K562 (cell line): ENCODE measurements around the gene LRRTM4. TPM values are rescaled to one million over a fixed set of nuclear protein-coding genes. Genes with fewer than 3 reads are reported as not detected.

Experiments
- ATAC-seq: fragments of 200-7000 bp; cut with Tn5 transposase; 3 replicates; pipeline ENCODE4 v1.9.1; 2020; ENCODE audit warnings: moderate library complexity
- BruUV-seq: library from RNA; stranded (reverse); fragments of 400-500 nt; replicated peaks from 2 replicates; lab custom pipeline; 2021; lab: Mats Ljungman, UMichigan
- CTCF ChIA-PET: fragments of 300-600 bp; formaldehyde crosslinking; extraction: SDS; loops from one replicate; lab custom pipeline; 2021; ENCODE audit warnings: low intra/inter-chr PET ratio; lab: Yijun Ruan, JAX
- POLR2A ChIA-PET: fragments of 300-600, 350-650 bp; sonication (Branson Sonifier 250); formaldehyde crosslinking; extraction: SDS; loops from one replicate; lab custom pipeline; 2021; ENCODE audit warnings: antibody characterized with exemption, inconsistent platforms; lab: Yijun Ruan, JAX
- DNase-seq, 4 experiments: peaks; one replicate each; pipeline versions ENCODE4 v3.0.0 to v3.0.0-alpha.2; 2011 to 2018; ENCODE audit warnings: low spot score in 3 of 4, mixed read lengths in 3 of 4; ENCODE audit errors: extremely low read depth in 1 of 4
- FAIRE-seq: peaks from 2 replicates; lab custom pipeline; 2011; peaks lifted over from hg19 to GRCh38; lab: Jason Lieb, UNC
- H2AFZ ChIP-seq: 2 replicates; pipeline ENCODE4 v1.6.0; 2011; ENCODE audit warnings: low read depth, low read length, control low read depth, inconsistent platforms
- H3K27ac ChIP-seq: fragments of 200-600 bp; 3 replicates; pipeline ENCODE4 v1.8.0; 2011; ENCODE audit warnings: low read depth, mild to moderate bottlenecking, control low read depth, inconsistent platforms, low read length, moderate library complexity, mixed read lengths; ENCODE audit errors: extremely low read depth
- H3K27me3 ChIP-seq, 2 experiments: fragments of 300-600 bp in 1 of 2; 2 replicates in 1 of 2; 3 replicates in 1 of 2; pipeline versions ENCODE4 v1.6.0 to v1.8.0; 2011; ENCODE audit warnings: inconsistent platforms in 2 of 2, low read length in 2 of 2, mild to moderate bottlenecking in 1 of 2, mixed read lengths in 1 of 2, moderate library complexity in 1 of 2; ENCODE audit not compliant: control insufficient read depth in 2 of 2, insufficient read depth in 2 of 2
- H3K36me3 ChIP-seq: fragments of 300-600 bp; 3 replicates; pipeline ENCODE4 v1.8.0; 2011; ENCODE audit warnings: mild to moderate bottlenecking, low read length, inconsistent platforms; ENCODE audit not compliant: control insufficient read depth, insufficient read depth
- H3K4me1 ChIP-seq, 2 experiments: fragments of 200-600 bp in 1 of 2; replicated peaks in 1 of 2; 2 replicates in 1 of 2; 3 replicates in 1 of 2; pipeline versions ENCODE4 v1.5.1 to v1.8.0; 2011; ENCODE audit warnings: inconsistent platforms in 2 of 2, low read length in 2 of 2, mild to moderate bottlenecking in 1 of 2, mixed read lengths in 1 of 2, moderate library complexity in 1 of 2; ENCODE audit not compliant: control insufficient read depth in 2 of 2, insufficient read depth in 2 of 2
- H3K4me2 ChIP-seq: 2 replicates; pipeline ENCODE4 v1.6.1; 2011; ENCODE audit warnings: low read length, control low read depth, inconsistent platforms, mixed read lengths; ENCODE audit not compliant: insufficient read depth
- H3K4me3 ChIP-seq: fragments of 200-600 bp; sonication (generic), shearing (Covaris generic); 2 replicates; pipeline ENCODE4 v1.5.1; 2016; ENCODE audit warnings: control low read depth, inconsistent platforms
- H3K79me2 ChIP-seq: fragments of 200-600 bp; 3 replicates; pipeline ENCODE4 v1.8.0; 2011; ENCODE audit warnings: low read length, inconsistent platforms; ENCODE audit not compliant: control insufficient read depth, insufficient read depth
- H3K9ac ChIP-seq, 2 experiments: 2 replicates each; pipeline versions ENCODE4 v1.6.0 to v1.6.1; 2011; ENCODE audit warnings: low read depth in 2 of 2, low read length in 2 of 2, control low read depth in 1 of 2, inconsistent platforms in 1 of 2, mild to moderate bottlenecking in 1 of 2, mixed read lengths in 1 of 2; ENCODE audit not compliant: insufficient read depth in 1 of 2
- H3K9me1 ChIP-seq: one replicate; pipeline ENCODE4 v1.6.0; 2011; ENCODE audit warnings: inconsistent platforms, mild to moderate bottlenecking, low read length, moderate library complexity; ENCODE audit not compliant: control insufficient read depth, insufficient read depth
- H3K9me3 ChIP-seq: replicated peaks from 2 replicates; pipeline ENCODE4 v1.5.1; 2011; ENCODE audit warnings: low read depth, low read length, inconsistent platforms; ENCODE audit not compliant: control insufficient read depth, insufficient read depth
- H4K20me1 ChIP-seq: replicated peaks from 2 replicates; pipeline ENCODE4 v1.6.1; 2011; ENCODE audit warnings: low read length, inconsistent platforms, mixed read lengths; ENCODE audit not compliant: control insufficient read depth, insufficient read depth
- ESRRB ChIP-seq: fragments of 250-450 bp; sonication (Bioruptor Pico); IDR thresholded peaks from 2 replicates; pipeline ENCODE4 v1.5.0; 2020; ENCODE audit warnings: mild to moderate bottlenecking, moderate library complexity, borderline replicate concordance
- FOXA3 ChIP-seq, 2 experiments: fragments of 450-650 bp in 1 of 2; sonication (generic) in 1 of 2; formaldehyde crosslinking; IDR thresholded peaks in 1 of 2; conservative IDR thresholded peaks in 1 of 2; 2 replicates each; pipeline versions ENCODE4 v1.4.0 to v1.8.0; 2020 to 2022; ENCODE audit warnings: mild to moderate bottlenecking in 2 of 2, missing genetic modification reagents in 1 of 2
- GTF2E2 ChIP-seq: fragments of 200-800 bp; sonication (Bioruptor generic); IDR thresholded peaks from 2 replicates; pipeline ENCODE4 v1.6.1; 2016; ENCODE audit warnings: missing genetic modification characterization, missing compliant biosample characterization
- IRF2 ChIP-seq: sonication (generic); formaldehyde crosslinking; IDR thresholded peaks from 2 replicates; pipeline ENCODE4 v1.8.1; 2022; ENCODE audit warnings: mild to moderate bottlenecking, missing genetic modification reagents
- NFIC ChIP-seq: fragments of 450-650 bp; IDR thresholded peaks from 2 replicates; pipeline ENCODE4 v1.6.1; 2017; ENCODE audit warnings: mild to moderate bottlenecking, inconsistent platforms
- PCBP1 ChIP-seq: fragments of 200-400 bp; formaldehyde crosslinking; IDR thresholded peaks from 2 replicates; pipeline ENCODE4 v1.6.1; 2018; ENCODE audit warnings: mild to moderate bottlenecking, low read depth, low read length; ENCODE audit not compliant: poor library complexity, severe bottlenecking
- RCOR1 ChIP-seq, 2 experiments: IDR thresholded peaks; 2 replicates each; pipeline ENCODE4 v1.6.1; 2012; ENCODE audit warnings: low read depth in 2 of 2, low read length in 2 of 2, borderline replicate concordance in 1 of 2, improper control_type of control experiment in 1 of 2
- RFX5 ChIP-seq: IDR thresholded peaks from 2 replicates; pipeline ENCODE4 v1.6.1; 2011; ENCODE audit warnings: low read depth, mild to moderate bottlenecking, improper control_type of control experiment, low read length
- RFX7 ChIP-seq: fragments of 250-450 bp; sonication (Bioruptor Pico); IDR thresholded peaks from 2 replicates; pipeline ENCODE4 v1.5.1; 2021; ENCODE audit warnings: mild to moderate bottlenecking
- SIN3B ChIP-seq: fragments of 450-650 bp; IDR thresholded peaks from 2 replicates; pipeline ENCODE4 v1.6.1; 2017; ENCODE audit warnings: low read depth, mild to moderate bottlenecking, moderate library complexity
- STAT6 ChIP-seq: sonication (generic); formaldehyde crosslinking; IDR thresholded peaks from 2 replicates; pipeline ENCODE4 v1.8.1; 2023; ENCODE audit warnings: mild to moderate bottlenecking, missing genetic modification reagents
- TBP ChIP-seq: optimal IDR thresholded peaks from 2 replicates; pipeline ENCODE3; 2011; ENCODE audit warnings: low read depth, low read length, improper control_type of control experiment
- THAP7 ChIP-seq: fragments of 250-450 bp; sonication (Bioruptor Pico); IDR thresholded peaks from 2 replicates; pipeline ENCODE4 v1.5.0; 2021
- TRIM28 ChIP-seq: fragments of 450-650 bp; IDR thresholded peaks from 2 replicates; pipeline ENCODE4 v1.6.1; 2017
- ZBED1 ChIP-seq: IDR thresholded peaks from 2 replicates; pipeline ENCODE4 v1.6.1; 2014
- ZNF146 ChIP-seq: IDR thresholded peaks from one replicate; pipeline ENCODE4 v1.6.1; 2018; ENCODE audit warnings: missing compliant biosample characterization; ENCODE audit not compliant: unreplicated experiment
- ZNF263 ChIP-seq: sonication (generic); formaldehyde crosslinking; IDR thresholded peaks from 2 replicates; pipeline ENCODE4 v1.8.0; 2022; ENCODE audit warnings: mild to moderate bottlenecking, missing genetic modification reagents, borderline replicate concordance
- ZNF449 ChIP-seq: fragments of 250-450 bp; sonication (Bioruptor Pico); IDR thresholded peaks from 2 replicates; pipeline ENCODE4 v1.8.0; 2022; ENCODE audit warnings: moderate library complexity, mild to moderate bottlenecking, inconsistent platforms
- WGBS: fragments of 100-300 bp; shearing (Covaris generic); methylation state at CpG from one replicate; pipeline ENCODE4 v1.1.6; 2016; ENCODE audit warnings: low coverage, mixed read lengths; ENCODE audit not compliant: insufficient coverage; ENCODE audit errors: missing lambda C conversion rate; 5-methylcytosine and 5-hydroxymethylcytosine counted together
- in situ Hi-C: fragments of 300-500 bp; cut with MboI; formaldehyde crosslinking; loops from 4 replicates; pipeline ENCODE4 v1.15.0; 2018; ENCODE audit warnings: inconsistent platforms, mixed read lengths
- intact Hi-C: fragments of 100-400 bp; cut with micrococcal nuclease; formaldehyde crosslinking; loops from 2 replicates; pipeline ENCODE4 v1.14.2; 2022
- polyA plus RNA-seq, 8 experiments: library from polyadenylated mRNA; depleted of rRNA in 4 of 8; stranded (reverse) in 5 of 8; unstranded in 3 of 8; fragments of >200 nt; fragmentation: Nextera tagmentation in 2 of 8; fragmentation: Illumina TruSeq in 1 of 8; extraction: Ambion mirVana in 2 of 8; extraction: Trizol in 1 of 8; gene quantifications; 2 replicates each; pipeline versions ENCODE4 v1.2.1 to v1.2.3, GENCODE V29; 2011 to 2014; ENCODE audit warnings: inconsistent platforms in 1 of 8, missing spikeins in 1 of 8
- total RNA-seq, 7 experiments: library from RNA; depleted of rRNA in 6 of 7; stranded (reverse); fragments of >200 nt in 6 of 7; fragmentation: Illumina TruSeq in 2 of 7; extraction: Trizol in 2 of 7; gene quantifications; 2 replicates each; pipeline versions ENCODE4 v1.2.1 to v1.2.3, GENCODE V29; 2011 to 2021; ENCODE audit warnings: low replicate concordance in 1 of 7

The LRRTM4 gene
- total and polyA plus RNA-seq, 9 of the 15 experiments (the other 6 are each of a cell fraction or from before 2014, with no cell fraction given): 0.04 TPM; not detected in 6

- no peak for TF ChIP-seq ZNF449
Measured at GRCh38 chr2:77322431-77322830, 199.7 kb downstream of the LRRTM4 start (continued).

- no peaks in the 10 kb centered on the region for H3K9me3 ChIP-seq
- DNase-seq: no peak
- no peaks in the 10 kb centered on the region for H3K79me2 ChIP-seq
- H3K27ac ChIP-seq: no peak overlapping the region
- no TSS peak for BruUV-seq
- no peak overlapping the region for H3K4me3 ChIP-seq
- TF ChIP-seq NFIC: no peak
- TF ChIP-seq STAT6 (CRISPR knock-in tag): no peak
- no peak for TF ChIP-seq FOXA3 (CRISPR knock-in tag; conservative IDR thresholded peaks at IDR 0.05 in 1 of 2, IDR thresholded peaks at IDR 0.05 in 1 of 2)
- no peak for TF ChIP-seq ZNF263
- no peak for TF ChIP-seq PCBP1
- no peak for TF ChIP-seq ESRRB (CRISPR knock-in tag)
- TF ChIP-seq ZBED1: no peak
- no peak for TF ChIP-seq TBP
- TF ChIP-seq ZNF146: no peak
- TF ChIP-seq RFX5: no peak
- TF ChIP-seq GTF2E2 (tag): no peak
- TF ChIP-seq TRIM28: no peak
- TF ChIP-seq IRF2 (CRISPR knock-in tag): no peak
- no peak for TF ChIP-seq RCOR1 (IDR thresholded peaks at IDR 0.05; ENCODE audit: borderline replicate concordance in 1 of 2, low read depth in 2 of 2, low read length in 2 of 2)
- no peak for TF ChIP-seq THAP7 (CRISPR knock-in tag)
- no peak for TF ChIP-seq SIN3B
- TF ChIP-seq RFX7 (CRISPR knock-in tag): no peak
- H3K4me2 ChIP-seq: no peak overlapping the region
- no peak overlapping the region for H3K9ac ChIP-seq
- intact Hi-C loops: no loop called here
- in situ Hi-C loops: no loop called here
- CTCF ChIA-PET: no interaction called here
- H2AFZ ChIP-seq: no peak overlapping the region
- 1% methylated on average over 5 of the region's 5 CpGs for WGBS
- FAIRE-seq: no peak
- H3K4me1 ChIP-seq: no peaks in the 10 kb centered on the region
- POLR2A ChIA-PET: no interaction called here
- no peaks in the 10 kb centered on the region for H3K27me3 ChIP-seq
- no peaks in the 10 kb centered on the region for H3K9me1 ChIP-seq
- H4K20me1 ChIP-seq: no peaks in the 10 kb centered on the region
- ATAC-seq: no peak
- no peaks in the 10 kb centered on the region for H3K36me3 ChIP-seq
Measured at GRCh38 chr2:77314721-77315120, 207.5 kb downstream of the LRRTM4 start.
